H1 (cell line): ENCODE results near the gene ANKRD61. TPM values are rescaled to one million over a fixed set of nuclear protein-coding genes. Genes with fewer than 3 reads are reported as not detected.
"Not testable (repeated sequence)": the region's sequence is repeated elsewhere in the genome, so short reads cannot be mapped to it uniquely, and the experiment has no call there.

ENCODE experiments used
- CTCF ChIA-PET: fragments of 300-600 bp; sonication (Branson Sonifier 250); formaldehyde crosslinking; loops from one replicate; lab custom pipeline; 2021; ENCODE audit not compliant: partially characterized antibody; lab: Charles Lee
- POLR2A ChIA-PET: fragments of 300-600 bp; sonication (Branson Sonifier 250); formaldehyde crosslinking; loops from one replicate; lab custom pipeline; 2021; ENCODE audit warnings: inconsistent platforms; ENCODE audit not compliant: partially characterized antibody; lab: Charles Lee
- DNase-seq, 2 experiments: peaks; one replicate each; pipeline versions ENCODE4 v3.0.0 to v3.0.0-alpha.2; 2010 to 2022; ENCODE audit warnings: low spot score in 2 of 2, low read depth in 1 of 2, mixed read lengths in 1 of 2
- FAIRE-seq: peaks from 2 replicates; lab custom pipeline; 2011; peaks lifted over from hg19 to GRCh38; lab: Jason Lieb, UNC
- H2AFZ ChIP-seq: 2 replicates; pipeline ENCODE4 v1.8.1; 2012; ENCODE audit warnings: low read length, inconsistent platforms
- H2AK5ac ChIP-seq: 2 replicates; pipeline ENCODE4 v1.6.1; 2013; ENCODE audit warnings: low read depth, low read length
- H2BK120ac ChIP-seq: replicated peaks from 2 replicates; pipeline ENCODE3; 2013; ENCODE audit warnings: low read depth, low read length, inconsistent platforms
- H2BK12ac ChIP-seq: 2 replicates; pipeline ENCODE4 v1.6.1; 2013; ENCODE audit warnings: low read depth, low read length
- H2BK15ac ChIP-seq: 2 replicates; pipeline ENCODE4 v1.6.1; 2013; ENCODE audit warnings: low read length
- H2BK20ac ChIP-seq: 2 replicates; pipeline ENCODE4 v1.6.1; 2013; ENCODE audit warnings: low read length
- H2BK5ac ChIP-seq: 2 replicates; pipeline ENCODE4 v1.6.1; 2013; ENCODE audit warnings: low read depth, low read length
- H3K14ac ChIP-seq: 2 replicates; pipeline ENCODE4 v1.6.1; 2013; ENCODE audit warnings: inconsistent platforms; ENCODE audit not compliant: insufficient read length
- H3K18ac ChIP-seq: 2 replicates; pipeline ENCODE4 v1.6.1; 2013; ENCODE audit warnings: low read length; ENCODE audit errors: extremely low read depth
- H3K23ac ChIP-seq: 2 replicates; pipeline ENCODE4 v1.6.1; 2013; ENCODE audit warnings: inconsistent platforms; ENCODE audit not compliant: insufficient read length
- H3K23me2 ChIP-seq: 2 replicates; pipeline ENCODE4 v1.6.1; 2013; ENCODE audit warnings: low read depth, low read length
- H3K27ac ChIP-seq: 2 replicates; pipeline ENCODE4 v1.6.1; 2011; ENCODE audit warnings: low read depth, low read length, inconsistent platforms
- H3K27me3 ChIP-seq, 4 experiments: replicated peaks in 1 of 4; 1 replicate in 1 of 4; 2 replicates in 3 of 4; pipeline versions ENCODE4 v1.6.1 to v1.8.1; 2011 to 2013; ENCODE audit warnings: low read length in 3 of 4, mild to moderate bottlenecking in 3 of 4, inconsistent platforms in 2 of 4, mixed read lengths in 2 of 4, moderate library complexity in 1 of 4; ENCODE audit not compliant: control insufficient read depth in 3 of 4, insufficient read depth in 3 of 4; ENCODE audit errors: extremely low read depth in 1 of 4
- H3K36me3 ChIP-seq, 4 experiments: 2 replicates each; pipeline versions ENCODE4 v1.6.1 to v1.8.1; 2011 to 2013; ENCODE audit warnings: mild to moderate bottlenecking in 4 of 4, low read length in 3 of 4, moderate library complexity in 2 of 4, control low read depth in 1 of 4, inconsistent platforms in 1 of 4; ENCODE audit not compliant: insufficient read depth in 4 of 4, control insufficient read depth in 2 of 4
- H3K4ac ChIP-seq: replicated peaks from 2 replicates; pipeline ENCODE3; 2013; ENCODE audit warnings: low read length, low read depth, mixed read lengths, inconsistent platforms; ENCODE audit not compliant: insufficient read length
- H3K4me1 ChIP-seq, 4 experiments: replicated peaks in 1 of 4; 1 replicate in 1 of 4; 2 replicates in 3 of 4; pipeline versions ENCODE4 v1.6.1 to v1.8.1; 2011 to 2013; ENCODE audit warnings: low read length in 3 of 4, inconsistent platforms in 2 of 4, mixed read lengths in 1 of 4; ENCODE audit not compliant: insufficient read depth in 4 of 4, control insufficient read depth in 3 of 4
- H3K4me2 ChIP-seq, 2 experiments: 2 replicates each; pipeline versions ENCODE4 v1.6.1 to v1.8.1; 2011 to 2013; ENCODE audit warnings: low read depth in 2 of 2, low read length in 2 of 2, control low read depth in 1 of 2, inconsistent platforms in 1 of 2, mild to moderate bottlenecking in 1 of 2; ENCODE audit not compliant: insufficient read depth in 1 of 2
- H3K4me3 ChIP-seq, 4 experiments: fragments of 200-600, 300-600 bp in 1 of 4; sonication (generic), shearing (Covaris generic), sonication (Bioruptor Twin) in 1 of 4; 2 replicates each; pipeline versions ENCODE4 v1.5.1 to v1.8.1; 2011 to 2016; ENCODE audit warnings: low read length in 4 of 4, low read depth in 3 of 4, control low read depth in 2 of 4, inconsistent platforms in 2 of 4, mild to moderate bottlenecking in 2 of 4, mixed read lengths in 1 of 4, moderate library complexity in 1 of 4; ENCODE audit not compliant: insufficient read depth in 2 of 4; ENCODE audit errors: extremely low read depth in 1 of 4
- H3K56ac ChIP-seq: replicated peaks from 2 replicates; pipeline ENCODE3; 2013; ENCODE audit warnings: low read depth, mild to moderate bottlenecking, mixed read lengths, low read length, inconsistent platforms; ENCODE audit not compliant: insufficient read length
- H3K79me1 ChIP-seq: 2 replicates; pipeline ENCODE4 v1.6.1; 2013; ENCODE audit warnings: low read depth, low read length, control low read depth
- H3K79me2 ChIP-seq, 2 experiments: 2 replicates each; pipeline versions ENCODE4 v1.6.1 to v1.8.1; 2012 to 2013; ENCODE audit warnings: low read length in 2 of 2, mild to moderate bottlenecking in 2 of 2, inconsistent platforms in 1 of 2; ENCODE audit not compliant: insufficient read depth in 2 of 2, control insufficient read depth in 1 of 2
- H3K9ac ChIP-seq, 4 experiments: replicated peaks in 1 of 4; 1 replicate in 1 of 4; 2 replicates in 3 of 4; pipeline versions ENCODE4 v1.6.1 to v1.8.1; 2011 to 2013; ENCODE audit warnings: low read depth in 3 of 4, low read length in 3 of 4, control low read depth in 2 of 4, mild to moderate bottlenecking in 2 of 4, moderate library complexity in 2 of 4, inconsistent platforms in 1 of 4; ENCODE audit errors: extremely low read depth in 1 of 4
- H3K9me3 ChIP-seq, 2 experiments: 2 replicates each; pipeline versions ENCODE4 v1.6.1 to v1.8.1; 2012 to 2013; ENCODE audit warnings: mild to moderate bottlenecking in 2 of 2, moderate library complexity in 2 of 2, control low read depth in 1 of 2, inconsistent platforms in 1 of 2, low read depth in 1 of 2, low read length in 1 of 2, mixed read lengths in 1 of 2; ENCODE audit not compliant: insufficient read depth in 2 of 2
- H4K20me1 ChIP-seq, 2 experiments: replicated peaks in 1 of 2; 2 replicates each; pipeline versions ENCODE3 to v1.8.1; 2011 to 2013; ENCODE audit warnings: inconsistent platforms in 2 of 2, low read length in 2 of 2, mild to moderate bottlenecking in 1 of 2; ENCODE audit not compliant: insufficient read depth in 2 of 2, control insufficient read depth in 1 of 2
- H4K5ac ChIP-seq: 2 replicates; pipeline ENCODE4 v1.6.1; 2013; ENCODE audit warnings: low read length, low read depth, mixed read lengths, inconsistent platforms; ENCODE audit not compliant: insufficient read length
- H4K8ac ChIP-seq: 2 replicates; pipeline ENCODE4 v1.8.0; 2013; ENCODE audit warnings: mild to moderate bottlenecking, moderate library complexity, low read length, inconsistent platforms; ENCODE audit not compliant: insufficient read depth; ENCODE audit errors: extremely low read depth
- H4K91ac ChIP-seq: replicated peaks from 2 replicates; pipeline ENCODE3; 2013; ENCODE audit warnings: low read length, mixed read lengths, inconsistent platforms; ENCODE audit not compliant: insufficient read length
- CBX5 ChIP-seq: fragments of 300-800, 300-1000 bp; sonication (generic); IDR thresholded peaks from 2 replicates; pipeline ENCODE4 v1.7.1; 2016; ENCODE audit warnings: antibody characterized with exemption, low read length, low read depth
- CTBP2 ChIP-seq: IDR thresholded peaks from 2 replicates; pipeline ENCODE4 v1.7.0; 2011; ENCODE audit warnings: borderline replicate concordance, mild to moderate bottlenecking, moderate library complexity, mixed read lengths, low read length; ENCODE audit not compliant: insufficient read depth, insufficient read length
- KDM4A ChIP-seq: IDR thresholded peaks from one replicate; pipeline ENCODE4 v1.7.1; 2012; ENCODE audit warnings: low read depth, mild to moderate bottlenecking, moderate library complexity, low read length, inconsistent platforms; ENCODE audit not compliant: severe bottlenecking
- NANOG ChIP-seq: IDR thresholded peaks from 2 replicates; pipeline ENCODE4 v1.6.1; 2011; ENCODE audit warnings: low read length, low read depth, mild to moderate bottlenecking, inconsistent platforms; ENCODE audit not compliant: insufficient read depth, poor library complexity, severe bottlenecking
- NRF1 ChIP-seq: IDR thresholded peaks from 2 replicates; pipeline ENCODE4 v1.6.1; 2011; ENCODE audit warnings: mild to moderate bottlenecking, low read depth, low read length, improper control_type of control experiment
- SP1 ChIP-seq: IDR thresholded peaks from 2 replicates; pipeline ENCODE4 v1.6.1; 2011; ENCODE audit warnings: low read depth, low read length
- WGBS, 2 experiments: shearing (Covaris generic) in 1 of 2; methylation state at CpG; one replicate each; pipeline versions ENCODE4 v1.1.6 to v1.1.7; 2013 to 2015; ENCODE audit warnings: low lambda C conversion rate in 2 of 2, mixed read lengths in 2 of 2, inconsistent platforms in 1 of 2, low coverage in 1 of 2, missing lambda C conversion rate in 1 of 2; ENCODE audit not compliant: insufficient replicate concordance in 2 of 2, insufficient coverage in 1 of 2, insufficient read length in 1 of 2; ENCODE audit errors: extremely low coverage in 1 of 2, missing lambda C conversion rate in 1 of 2; 5-methylcytosine and 5-hydroxymethylcytosine counted together
- polyA plus RNA-seq, 7 experiments: library from polyadenylated mRNA; depleted of rRNA in 3 of 7; stranded (reverse) in 5 of 7; unstranded in 2 of 7; fragments of >200 nt in 5 of 7; fragments of 200-250 nt in 2 of 7; gene quantifications; 1 replicate in 5 of 7; 2 replicates in 1 of 7; 4 replicates in 1 of 7; pipeline versions ENCODE4 v1.2.1 to v1.2.3, GENCODE V29; 2011 to 2013; ENCODE audit warnings: missing spikeins in 2 of 7, mixed read lengths in 2 of 7
- total RNA-seq: library from RNA; stranded (reverse); fragmentation: NEBNext Ultra II Directional; extraction: Animal tissue kit (Norgen Biotek cat#: 25700); gene quantifications from 2 replicates; pipeline ENCODE4 v1.2.1, GENCODE V29; 2021
- TF ChIP-seq, protein P1 (sequence below): IDR thresholded peaks from 2 replicates; pipeline ENCODE4 v1.6.1; 2012; ENCODE audit warnings: low read length, inconsistent platforms

The ANKRD61 gene
- total and polyA plus RNA-seq, 2 of the 8 experiments (the other 6 are each of a cell fraction or from before 2014, with no cell fraction given): 0.23 to 0.32 TPM

DNA sequence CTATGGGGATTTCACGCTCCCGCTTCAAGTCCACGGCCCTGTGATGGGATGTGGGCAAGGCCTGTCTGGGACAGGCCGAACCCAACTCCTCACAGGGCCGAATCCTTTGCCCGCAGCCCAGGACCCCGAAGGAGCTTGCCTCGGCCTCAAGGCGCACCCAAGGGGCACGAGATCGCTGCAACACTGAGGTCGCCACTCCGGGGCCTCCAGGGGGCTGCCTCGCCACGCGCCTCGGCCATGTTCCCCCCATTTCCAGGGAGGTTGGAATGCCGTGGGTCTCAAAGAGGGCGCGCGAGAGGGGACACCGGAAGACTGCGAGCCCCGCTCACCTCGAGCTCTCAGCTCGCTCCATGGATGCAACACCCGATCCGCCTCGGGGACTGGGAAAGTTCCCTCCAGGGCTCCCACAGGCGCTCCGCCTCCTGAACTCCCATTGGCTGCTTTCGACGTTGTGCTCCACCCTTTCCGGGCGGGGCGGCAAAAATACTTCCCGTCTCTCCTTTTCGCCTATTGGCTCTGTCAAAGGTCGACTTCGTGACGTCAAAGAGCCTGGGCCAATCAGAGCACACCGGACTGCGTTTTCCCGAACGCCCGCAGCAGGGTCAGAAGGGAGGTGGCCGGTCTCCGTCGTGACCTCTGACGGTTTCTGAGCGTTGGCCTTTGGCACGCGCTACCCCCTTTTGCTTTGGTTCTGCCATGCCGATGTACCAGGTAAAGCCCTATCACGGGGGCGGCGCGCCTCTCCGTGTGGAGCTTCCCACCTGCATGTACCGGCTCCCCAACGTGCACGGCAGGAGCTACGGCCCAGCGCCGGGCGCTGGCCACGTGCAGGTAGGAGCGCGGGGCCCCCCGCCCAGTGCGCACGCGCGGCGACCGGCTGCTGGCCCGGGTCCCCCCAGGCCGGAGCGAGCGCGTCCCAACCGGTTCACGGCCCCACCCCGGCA lies 22.2 kb upstream of the ANKRD61 start, which contains the start of the genes AIMP2 and PMS2 (continued):
- TF ChIP-seq SP1 (peak; percentile 77; the same call in 1 of the 2 replicates), KDM4A (peak; percentile 57), NANOG (no peak), NRF1 (peak; percentile 58), CTBP2 (no peak), CBX5 (no peak)
- TF ChIP-seq, protein P1, sequence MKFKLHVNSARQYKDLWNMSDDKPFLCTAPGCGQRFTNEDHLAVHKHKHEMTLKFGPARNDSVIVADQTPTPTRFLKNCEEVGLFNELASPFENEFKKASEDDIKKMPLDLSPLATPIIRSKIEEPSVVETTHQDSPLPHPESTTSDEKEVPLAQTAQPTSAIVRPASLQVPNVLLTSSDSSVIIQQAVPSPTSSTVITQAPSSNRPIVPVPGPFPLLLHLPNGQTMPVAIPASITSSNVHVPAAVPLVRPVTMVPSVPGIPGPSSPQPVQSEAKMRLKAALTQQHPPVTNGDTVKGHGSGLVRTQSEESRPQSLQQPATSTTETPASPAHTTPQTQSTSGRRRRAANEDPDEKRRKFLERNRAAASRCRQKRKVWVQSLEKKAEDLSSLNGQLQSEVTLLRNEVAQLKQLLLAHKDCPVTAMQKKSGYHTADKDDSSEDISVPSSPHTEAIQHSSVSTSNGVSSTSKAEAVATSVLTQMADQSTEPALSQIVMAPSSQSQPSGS: no peak

DNA sequence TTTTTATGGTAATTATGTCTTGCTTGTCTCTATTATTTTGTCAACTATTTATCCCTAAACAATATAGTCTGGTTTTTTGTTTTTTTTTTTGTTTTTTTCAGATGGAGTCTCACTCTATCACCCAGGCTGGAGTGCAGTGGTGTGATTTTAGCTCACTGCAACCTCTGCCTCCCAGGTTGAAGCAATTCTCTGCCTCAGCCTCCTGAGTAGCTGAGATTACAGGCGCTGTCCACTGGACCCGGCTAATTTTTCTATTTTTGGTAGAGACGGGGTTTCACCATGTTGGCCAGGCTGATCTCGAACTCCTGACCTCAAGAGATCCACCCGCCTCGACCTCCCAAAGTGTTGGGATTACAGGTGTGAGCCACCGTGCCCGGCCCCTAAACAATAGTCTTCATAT lies 20.8 kb upstream of the ANKRD61 start:
- H2BK20ac ChIP-seq, H3K18ac ChIP-seq, H4K8ac ChIP-seq, H2BK15ac ChIP-seq, H3K27me3 ChIP-seq, H3K23me2 ChIP-seq, H3K4ac ChIP-seq, H2BK120ac ChIP-seq, H3K4me1 ChIP-seq, H2BK5ac ChIP-seq, H3K9ac ChIP-seq, H4K20me1 ChIP-seq, H3K27ac ChIP-seq, H3K23ac ChIP-seq, H3K14ac ChIP-seq, H2BK12ac ChIP-seq, DNase-seq, H3K79me1 ChIP-seq, H4K5ac ChIP-seq, H4K91ac ChIP-seq, H3K56ac ChIP-seq, H3K9me3 ChIP-seq, H2AFZ ChIP-seq, H2AK5ac ChIP-seq, CTCF ChIA-PET, FAIRE-seq: not testable (repeated sequence)
- Histone ChIP-seq H3K4me2 (peak overlapping the region; percentile 71 to 75), H3K79me2 (peaks cover 2 to 56% of the 10 kb centered on the region in 2 experiments; a peak in 3 of 4 replicates), H3K4me3 (peak overlapping the region; percentile 1 to 86 (median 58); a peak in 5 of 8 replicates), H3K36me3 (peaks cover 4 to 35% (median 12%) of the 10 kb centered on the region in 4 experiments; a peak in 7 of 8 replicates)
- WGBS, 2 experiments: 88% methylated on average over 8 of the region's 8 CpGs; no CpG with 5 or more reads in 1 of the 2 experiments
- POLR2A ChIA-PET: interaction anchor here (8.0 kb wide), 1 partner anchor 14 kb away, joined by 66 read pairs; no protein-coding TSS in a partner anchor
